Activated CD4-positive, alpha-beta T cell treated with anti-CD3 and anti-CD28 coated beads for 36 hours (primary cell): ENCODE data around the gene SLC12A1. TPM values are rescaled to one million over a fixed set of nuclear protein-coding genes. Genes with fewer than 3 reads are reported as not detected.
A peak's percentile ranks its signal among the peaks of the same experiment; 100 is the strongest.

ENCODE experiments used
- ATAC-seq: fragments of 200-7000 bp; cut with Tn5 transposase; one replicate; pipeline ENCODE4 v1.10.0; 2021; ENCODE audit warnings: mild to moderate bottlenecking, moderate library complexity
- CTCF ChIA-PET: fragments of 350-600 bp; sonication (Branson Sonifier 250); formaldehyde crosslinking; loops from one replicate; lab custom pipeline; 2021; ENCODE audit warnings: antibody characterized with exemption; lab: Charles Lee
- POLR2A ChIA-PET: fragments of 350-600 bp; sonication (Branson Sonifier 250); formaldehyde crosslinking; loops from one replicate; lab custom pipeline; 2021; ENCODE audit warnings: antibody characterized with exemption, inconsistent platforms; lab: Charles Lee
- DNase-seq: peaks from one replicate; pipeline ENCODE4 v3.0.0-alpha.2; 2020
- H3K27ac Mint-ChIP-seq: one replicate; pipeline ENCODE4 v1.8.0; 2021; ENCODE audit warnings: mixed read lengths
- H3K27me3 Mint-ChIP-seq: one replicate; pipeline ENCODE4 v1.8.0; 2021; ENCODE audit warnings: mixed read lengths
- H3K36me3 Mint-ChIP-seq: one replicate; pipeline ENCODE4 v1.8.0; 2021; ENCODE audit warnings: low read depth, mixed read lengths
- H3K4me1 Mint-ChIP-seq: one replicate; pipeline ENCODE4 v1.8.0; 2021; ENCODE audit warnings: mixed read lengths
- H3K4me3 Mint-ChIP-seq: one replicate; pipeline ENCODE4 v1.8.0; 2021; ENCODE audit warnings: mild to moderate bottlenecking, moderate library complexity, mixed read lengths
- H3K9me3 Mint-ChIP-seq: one replicate; pipeline ENCODE4 v1.8.0; 2021; ENCODE audit warnings: low read depth, mixed read lengths
- intact Hi-C, 2 experiments: fragments of 100-400 bp; cut with DNase I in 1 of 2; cut with micrococcal nuclease in 1 of 2; formaldehyde crosslinking; loops; one replicate each; pipeline versions ENCODE4 v1.14.2 to v1.15.1; 2022 to 2024; cut with DNase I, micrococcal nuclease
- total RNA-seq, 2 experiments: library from RNA; stranded (reverse); gene quantifications; one replicate each; pipeline ENCODE4 v1.2.3, GENCODE V29; 2021

Gene SLC12A1
- total RNA-seq, 2 experiments from 2014 or later: not detected

GRCh38 chr15:48352474-48353072 lies 146.5 kb downstream of the SLC12A1 start:
- DNase-seq (peak; percentile 69), ATAC-seq (peak; percentile 79)
- no peak overlapping the region for H3K27ac Mint-ChIP-seq
- intact Hi-C loops: loop anchor here (5.0 to 10.0 kb wide), 4 partner anchors 638 to 1792 kb away; partner anchors contain the start of genes FGF7 (in 1 of the 2) and SEMA6D (in 1 of the 2)
- no peak overlapping the region for H3K4me3 Mint-ChIP-seq
- CTCF ChIA-PET: interaction anchor here (0.6 to 3.1 kb wide), 14 partner anchors 9 to 1156 kb away, joined by 3 to 26 read pairs (median 5); no protein-coding TSS in a partner anchor
- H3K27me3 Mint-ChIP-seq: peaks cover 5% of the 10 kb centered on the region
- POLR2A ChIA-PET: no interaction called here
- H3K4me1 Mint-ChIP-seq: no peaks in the 10 kb centered on the region
- no peaks in the 10 kb centered on the region for H3K9me3 Mint-ChIP-seq
- no peaks in the 10 kb centered on the region for H3K36me3 Mint-ChIP-seq

Other genes with a start within 250 kb of the SLC12A1 start
- gene SLC24A5, start 85.3 kb upstream of the SLC12A1 start, total RNA-seq: not detected
- gene MYEF2, start 28.0 kb upstream of the SLC12A1 start, total RNA-seq: 10 to 100 TPM; 23.8 to 27.7 TPM
- under 1 TPM in 1 of 2 experiments, not detected in 1; 0.05 TPM for gene CTXN2, start 14.6 kb upstream of the SLC12A1 start, total RNA-seq
- 100 to 1,000 TPM; 371 to 500 TPM for gene DUT, start 125.1 kb downstream of the SLC12A1 start, total RNA-seq